ENCODE results near the gene PLPPR3.

PLPPR3 gene

GRCh38 chr19:821825-822503, at the start of gene PLPPR3:
Gene PLPPR3 (minus strand): TSS chr19:821955. CDS start chr19:821559, 396 bp downstream.
- no peak for DNase-seq (ENCODE audit: low read depth in 2 of 2)

DNA sequence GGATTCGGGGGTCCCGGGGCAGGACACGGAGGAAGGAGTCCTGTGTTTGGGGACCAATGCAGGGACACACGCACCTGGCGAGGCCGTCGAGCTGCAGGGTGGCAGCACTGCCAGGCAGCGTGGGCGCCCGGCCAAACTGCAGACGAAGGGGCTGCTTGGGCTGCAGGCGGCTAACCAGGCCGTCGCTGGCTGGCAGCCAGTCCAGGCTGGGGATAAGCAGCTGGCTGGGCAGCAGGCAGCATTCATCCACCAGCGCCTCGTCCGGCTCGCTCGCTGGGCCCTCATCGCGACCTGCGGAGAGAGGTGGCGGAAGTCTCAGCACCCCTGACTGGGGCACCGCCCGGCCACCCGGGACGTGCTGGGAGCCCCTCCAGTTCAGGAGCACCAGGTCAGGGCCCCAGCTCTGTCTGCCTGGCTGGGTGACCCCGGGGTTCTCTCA, 49.2 kb upstream of the PLPPR3 start:
- no peak for DNase-seq (ENCODE audit: low read depth in 2 of 2)

- no peak for DNase-seq (ENCODE audit: low read depth in 2 of 2)
Measured at GRCh38 chr19:870314-870713, 48.6 kb upstream of the PLPPR3 start.

GRCh38 chr19:869245-870177, 47.8 kb upstream of the PLPPR3 start:
- no peak for DNase-seq (ENCODE audit: low read depth in 2 of 2)

DNA sequence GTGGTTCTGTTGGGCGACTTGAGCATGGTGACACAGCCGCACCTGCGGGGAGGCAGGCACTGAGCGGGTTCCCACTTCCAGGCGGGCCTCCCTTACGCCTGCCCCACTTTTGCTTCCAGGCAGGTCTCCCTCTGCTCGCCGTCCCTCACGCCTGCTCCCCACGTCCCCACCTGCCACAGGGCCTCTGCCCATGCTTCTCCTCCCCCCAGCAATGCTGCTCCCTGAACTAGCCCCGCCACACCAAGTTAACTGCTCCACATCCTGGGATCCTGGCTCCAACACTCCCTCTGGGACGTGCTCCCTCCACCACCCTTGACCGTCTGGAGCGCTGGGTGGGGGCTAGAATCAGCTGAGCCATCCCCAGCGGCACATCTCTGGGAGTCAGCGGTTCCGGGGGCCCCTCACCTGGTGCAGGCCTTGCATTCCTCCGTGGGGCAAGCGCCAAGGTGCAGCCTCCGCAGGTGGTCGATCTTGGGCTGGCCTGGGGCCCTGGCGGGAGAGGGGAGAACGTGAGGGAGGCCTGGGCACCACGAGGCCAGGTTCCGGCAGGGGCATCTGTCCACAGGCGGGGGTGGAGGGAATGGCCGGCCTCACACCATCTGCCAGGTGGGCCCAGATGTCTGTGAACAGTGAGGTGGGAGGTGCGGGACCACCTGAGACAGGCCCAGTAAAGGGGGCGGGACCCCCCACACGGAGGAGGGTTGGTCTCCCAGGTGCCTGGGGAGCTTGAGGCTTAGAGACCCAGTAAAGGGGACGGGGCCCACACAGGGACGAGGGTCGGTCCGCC, 46.9 kb upstream of the PLPPR3 start:
- DNase-seq (ENCODE audit: low read depth in 2 of 2): no peak

- no peak for DNase-seq (ENCODE audit: low read depth in 2 of 2)
Measured at GRCh38 chr19:867855-868457, 46.2 kb upstream of the PLPPR3 start.

GRCh38 chr19:867301-867793, 45.6 kb upstream of the PLPPR3 start:
- no peak for DNase-seq (ENCODE audit: low read depth in 2 of 2)

GRCh38 chr19:866769-867300, 45.1 kb upstream of the PLPPR3 start:
- no peak for DNase-seq (ENCODE audit: low read depth in 2 of 2)

DNA sequence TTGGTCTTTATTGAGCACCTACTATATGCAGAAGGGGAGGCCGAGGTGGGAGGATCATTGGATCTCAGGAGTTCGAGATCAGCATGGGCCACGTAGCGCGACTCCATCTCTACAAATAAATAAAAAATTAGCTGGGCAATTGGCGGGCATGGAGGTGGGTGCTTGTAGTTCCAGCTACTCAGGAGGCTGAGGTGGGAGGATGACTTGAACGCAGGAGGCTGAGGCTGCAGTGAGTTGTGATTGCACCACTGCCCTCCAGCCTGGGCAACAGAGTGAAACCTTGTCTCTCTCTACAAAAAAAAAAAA, 41.5 kb upstream of the PLPPR3 start:
- DNase-seq (ENCODE audit: low read depth in 2 of 2): no peak

- peak; percentile 63 to 65 for DNase-seq (ENCODE audit: low read depth in 2 of 2)
Measured at GRCh38 chr19:862581-863314, 41.0 kb upstream of the PLPPR3 start.

- DNase-seq (ENCODE audit: low read depth in 2 of 2): peak; percentile 59 to 60
Measured at GRCh38 chr19:861756-862580, 40.2 kb upstream of the PLPPR3 start.

DNA sequence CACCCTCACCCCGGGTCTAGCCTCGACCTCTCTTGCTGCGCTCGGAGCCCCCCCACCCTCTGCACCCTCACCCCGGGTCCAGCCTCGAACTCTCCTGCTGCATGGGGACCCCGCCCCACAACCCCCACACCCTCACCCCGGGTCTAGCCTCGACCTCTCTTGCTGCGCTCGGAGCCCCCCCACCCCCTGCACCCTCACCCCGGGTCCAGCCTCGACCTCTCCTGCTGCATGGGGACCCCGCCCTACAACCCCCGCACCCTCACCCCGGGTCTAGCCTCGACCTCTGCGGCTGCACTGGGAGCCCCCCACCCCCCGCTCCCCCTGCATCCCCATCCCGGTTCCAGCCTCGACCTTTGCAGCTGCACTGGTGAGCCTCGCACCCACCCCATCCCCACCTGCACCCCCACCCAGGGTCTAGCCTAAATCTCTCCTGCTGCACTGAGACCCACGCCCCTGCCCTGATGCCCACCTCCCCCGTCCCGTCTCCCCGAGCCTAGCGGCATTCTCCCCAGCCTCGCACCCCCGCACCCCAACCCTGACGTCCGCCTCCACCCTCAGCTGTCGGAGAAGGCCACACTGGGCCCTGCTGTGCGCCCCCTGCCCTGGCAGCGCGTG, 39.5 kb upstream of the PLPPR3 start:
- DNase-seq (ENCODE audit: low read depth in 2 of 2): no peak

DNA sequence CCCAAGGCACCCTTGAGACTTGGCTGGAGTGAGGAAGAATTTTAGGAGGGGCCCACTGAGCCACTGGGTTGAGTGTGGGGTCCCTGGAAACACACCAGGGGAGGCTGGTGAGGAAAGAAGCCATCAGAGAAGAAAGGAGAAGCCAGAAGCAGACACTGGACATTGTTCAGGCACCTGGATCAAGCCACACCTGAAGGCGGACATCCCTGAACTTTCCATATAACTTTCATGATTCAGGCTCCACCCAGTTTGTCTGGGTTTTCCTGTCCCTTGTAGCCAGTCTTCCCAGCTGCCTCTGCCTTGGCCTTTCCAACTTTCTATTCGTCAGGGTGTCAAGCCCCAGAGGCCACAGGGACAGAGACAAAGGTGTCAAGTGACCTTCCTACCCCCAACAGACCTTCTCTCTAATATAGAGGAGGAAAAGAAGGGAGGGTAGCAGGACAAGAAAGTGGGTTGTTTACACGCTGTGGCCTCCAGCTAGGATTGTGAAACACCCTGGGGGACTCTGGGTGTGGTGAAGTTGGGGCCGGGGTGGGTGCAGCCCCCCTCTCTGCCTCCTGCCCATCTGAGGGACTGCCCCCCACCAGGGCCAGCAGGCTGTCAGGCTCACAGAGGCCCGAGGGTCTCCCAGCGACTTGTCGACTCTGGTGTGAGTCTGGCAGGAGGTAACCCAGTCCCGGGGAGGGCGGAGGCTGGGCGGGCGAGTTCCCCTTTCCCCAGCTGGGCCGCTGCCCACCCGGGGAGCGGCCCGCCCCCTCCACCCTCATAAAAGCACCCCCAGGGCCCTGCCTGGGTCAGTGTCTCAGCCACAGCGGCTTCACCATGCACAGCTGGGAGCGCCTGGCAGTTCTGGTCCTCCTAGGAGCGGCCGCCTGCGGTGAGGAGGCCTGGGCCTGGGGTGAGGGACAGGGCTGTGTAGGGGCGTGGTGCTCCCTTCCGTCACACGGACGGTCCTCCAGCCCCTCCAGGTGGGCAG, 37.4 kb upstream of the PLPPR3 start, which contains the start of gene CFD:
Gene CFD, plus strand, starts transcription at position 797 of the 976 bp plus-strand sequence. Its CDS starts 26 bp downstream, at position 823.
- no peak for DNase-seq (ENCODE audit: low read depth in 2 of 2)

DNA sequence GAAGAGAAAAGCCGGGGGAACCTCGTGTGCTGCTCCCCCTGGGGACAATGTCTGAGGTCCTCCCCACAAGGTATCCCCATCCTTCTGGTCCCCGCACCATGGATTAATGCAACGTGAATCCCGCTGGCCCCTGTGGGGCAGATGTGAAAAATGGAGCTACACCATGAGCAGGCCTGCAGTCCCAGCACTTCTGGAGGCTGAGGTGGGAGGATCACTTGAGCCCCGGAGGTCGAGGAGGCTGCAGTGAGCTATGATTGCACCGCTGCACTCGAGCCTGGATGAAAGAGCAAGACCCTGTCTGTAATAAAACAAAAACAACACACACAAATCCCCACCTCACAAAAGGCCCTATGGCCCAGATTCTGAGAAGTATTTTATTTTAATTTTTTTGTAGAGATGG, 36.5 kb upstream of the PLPPR3 start:
- no peak for DNase-seq (ENCODE audit: low read depth in 2 of 2)

DNA sequence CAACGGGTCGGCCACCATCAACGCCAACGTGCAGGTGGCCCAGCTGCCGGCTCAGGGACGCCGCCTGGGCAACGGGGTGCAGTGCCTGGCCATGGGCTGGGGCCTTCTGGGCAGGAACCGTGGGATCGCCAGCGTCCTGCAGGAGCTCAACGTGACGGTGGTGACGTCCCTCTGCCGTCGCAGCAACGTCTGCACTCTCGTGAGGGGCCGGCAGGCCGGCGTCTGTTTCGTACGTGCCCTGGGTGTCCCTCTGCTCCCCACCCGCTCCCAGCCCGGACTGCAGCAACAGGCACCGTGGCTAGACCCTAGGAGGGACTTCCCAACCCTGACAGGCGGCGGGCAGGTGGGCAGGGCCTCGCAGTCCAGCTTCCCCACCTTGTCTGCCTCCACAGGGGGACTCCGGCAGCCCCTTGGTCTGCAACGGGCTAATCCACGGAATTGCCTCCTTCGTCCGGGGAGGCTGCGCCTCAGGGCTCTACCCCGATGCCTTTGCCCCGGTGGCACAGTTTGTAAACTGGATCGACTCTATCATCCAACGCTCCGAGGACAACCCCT, 33.9 kb upstream of the PLPPR3 start:
- no peak for DNase-seq (ENCODE audit: low read depth in 2 of 2)

DNA sequence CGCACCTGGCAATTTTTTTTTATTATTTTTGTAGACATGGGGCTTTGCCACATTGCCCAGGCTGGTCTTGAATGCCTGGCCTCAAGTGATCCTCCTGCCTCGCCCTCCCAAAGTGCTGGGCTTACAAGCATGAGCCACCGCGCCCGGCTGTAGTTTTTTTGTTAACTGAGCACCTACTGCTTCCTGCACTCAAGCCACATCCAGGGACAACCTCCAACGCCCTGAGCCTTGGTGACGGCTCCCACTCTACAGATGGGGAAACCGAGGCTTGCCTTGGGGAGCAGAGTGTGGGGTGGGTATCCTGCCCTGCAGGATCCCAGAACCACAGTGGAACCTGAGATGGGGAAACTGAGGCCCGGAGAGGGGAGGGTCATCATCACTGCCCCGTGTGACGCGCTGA, 33.4 kb upstream of the PLPPR3 start:
- no peak for DNase-seq (ENCODE audit: low read depth in 2 of 2)

DNA sequence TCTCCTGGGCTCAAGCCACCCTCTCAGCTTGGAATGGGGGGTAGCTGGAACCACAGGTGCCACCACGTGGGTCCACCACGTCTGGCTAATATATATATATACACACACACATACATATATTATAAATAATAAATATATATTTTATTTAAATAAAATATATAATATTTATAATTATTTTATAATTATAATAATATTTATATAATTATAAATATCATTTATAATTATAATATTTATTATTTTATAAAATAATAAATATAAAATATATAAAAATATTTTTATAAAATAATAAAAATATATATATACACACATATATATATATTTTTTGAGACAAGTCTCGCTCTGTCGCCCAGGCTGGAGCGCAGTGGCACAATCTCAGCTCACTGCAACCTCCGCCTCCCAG, 32.8 kb upstream of the PLPPR3 start:
- no peak for DNase-seq (ENCODE audit: low read depth in 2 of 2)
